GM18868 (cell line): ENCODE measurements around the gene HOXA3.

Experiments used
- ATAC-seq: cut with Tn5 transposase; IDR thresholded peaks from one replicate; pipeline ENCODE4 v1.9.1; 2021; ENCODE audit warnings: mild to moderate bottlenecking, moderate library complexity; ENCODE audit not compliant: unreplicated experiment

The HOXA3 gene

GRCh38 chr7:27106181-27106900 lies 46.0 kb downstream of the HOXA3 start:
- no peak for ATAC-seq

GRCh38 chr7:27105301-27106031 lies 46.9 kb downstream of the HOXA3 start:
- ATAC-seq, result no peak

GRCh38 chr7:27104341-27105058 lies 47.9 kb downstream of the HOXA3 start:
- no peak for ATAC-seq

GRCh38 chr7:27103489-27104226 lies 48.7 kb downstream of the HOXA3 start:
- ATAC-seq, result no peak

GRCh38 chr7:27102581-27103442 lies 49.6 kb downstream of the HOXA3 start, which contains the start of gene HOXA2:
HOXA2 (minus strand) TSS chr7:27102683; CDS start chr7:27102500, 183 bp downstream.
- no peak for ATAC-seq

- no peak for ATAC-seq
Observed at GRCh38 chr7:27101957-27102580, 50.3 kb downstream of the HOXA3 start.

GRCh38 chr7:27101171-27101956 lies 51.0 kb downstream of the HOXA3 start:
- ATAC-seq, result no peak

- no peak for ATAC-seq
Observed at GRCh38 chr7:27100694-27101170, 51.7 kb downstream of the HOXA3 start.

GRCh38 chr7:27099453-27100370 lies 52.7 kb downstream of the HOXA3 start:
- ATAC-seq, result no peak

- ATAC-seq, result no peak
Observed at GRCh38 chr7:27098578-27099451, 53.6 kb downstream of the HOXA3 start.

- no peak for ATAC-seq
Observed at GRCh38 chr7:27097686-27098577, 54.5 kb downstream of the HOXA3 start.

GRCh38 chr7:27096768-27097514 lies 55.4 kb downstream of the HOXA3 start:
- ATAC-seq, result no peak

GRCh38 chr7:27095897-27096767 lies 56.3 kb downstream of the HOXA3 start, which contains the start of gene HOXA1:
HOXA1 (minus strand) TSS chr7:27096000; CDS start chr7:27095912, 88 bp downstream.
- peak; percentile 84 for ATAC-seq
